Trophoblast cell (in vitro differentiated cells and primary cell): ENCODE measurements around the gene CTDSPL.

Source experiments
- DNase-seq, 2 donors: peaks; one replicate each; pipeline ENCODE4 v3.0.0-alpha.2; 2016
- H2AFZ ChIP-seq: 2 replicates; pipeline ENCODE4 v1.6.1; 2013; ENCODE audit warnings: low read length, moderate library complexity, mild to moderate bottlenecking; ENCODE audit not compliant: insufficient read depth, poor library complexity
- H2AK5ac ChIP-seq: 2 replicates; pipeline ENCODE4 v1.6.1; 2013; ENCODE audit warnings: mild to moderate bottlenecking, low read length
- H2BK120ac ChIP-seq: 2 replicates; pipeline ENCODE4 v1.6.1; 2013; ENCODE audit warnings: low read length, mild to moderate bottlenecking, moderate library complexity; ENCODE audit not compliant: insufficient read depth, poor library complexity
- H2BK12ac ChIP-seq: 2 replicates; pipeline ENCODE4 v1.6.1; 2013; ENCODE audit warnings: mild to moderate bottlenecking, low read length, moderate library complexity
- H2BK5ac ChIP-seq: 2 replicates; pipeline ENCODE4 v1.6.1; 2013; ENCODE audit warnings: low read length, low read depth, moderate library complexity, mild to moderate bottlenecking; ENCODE audit not compliant: poor library complexity
- H3K14ac ChIP-seq: 2 replicates; pipeline ENCODE4 v1.6.1; 2013; ENCODE audit warnings: mild to moderate bottlenecking, low read length
- H3K18ac ChIP-seq: 2 replicates; pipeline ENCODE4 v1.6.1; 2013; ENCODE audit warnings: mild to moderate bottlenecking, low read length
- H3K23ac ChIP-seq: 2 replicates; pipeline ENCODE4 v1.6.1; 2013; ENCODE audit warnings: low read length
- H3K27ac ChIP-seq: 2 replicates; pipeline ENCODE4 v1.5.1; 2013; ENCODE audit warnings: low read depth, mild to moderate bottlenecking, inconsistent platforms, low read length, moderate library complexity
- H3K27me3 ChIP-seq: 2 replicates; pipeline ENCODE4 v1.6.1; 2013; ENCODE audit warnings: inconsistent platforms, mild to moderate bottlenecking, low read length, moderate library complexity; ENCODE audit not compliant: insufficient read depth
- H3K36me3 ChIP-seq, 2 experiments: 1 replicate in 1 of 2; 2 replicates in 1 of 2; pipeline ENCODE4 v1.6.1; 2013; ENCODE audit warnings: low read length in 2 of 2, mild to moderate bottlenecking in 2 of 2, moderate library complexity in 1 of 2; ENCODE audit not compliant: insufficient read depth in 2 of 2, control insufficient read depth in 1 of 2
- H3K4ac ChIP-seq: 2 replicates; pipeline ENCODE4 v1.6.1; 2013; ENCODE audit warnings: low read depth, mild to moderate bottlenecking, low read length, moderate library complexity
- H3K4me1 ChIP-seq, 2 experiments: 1 replicate in 1 of 2; 2 replicates in 1 of 2; pipeline ENCODE4 v1.6.1; 2013; ENCODE audit warnings: low read length in 2 of 2, mild to moderate bottlenecking in 2 of 2, moderate library complexity in 1 of 2; ENCODE audit not compliant: insufficient read depth in 2 of 2, control insufficient read depth in 1 of 2
- H3K4me2 ChIP-seq: 2 replicates; pipeline ENCODE4 v1.6.1; 2013; ENCODE audit warnings: inconsistent platforms, mild to moderate bottlenecking, low read length, moderate library complexity
- H3K4me3 ChIP-seq: 2 replicates; pipeline ENCODE4 v1.5.1; 2013; ENCODE audit warnings: mild to moderate bottlenecking, low read depth, low read length, inconsistent platforms
- H3K79me1 ChIP-seq: one replicate; pipeline ENCODE4 v1.6.1; 2013; ENCODE audit warnings: low read length
- H3K79me2 ChIP-seq: 2 replicates; pipeline ENCODE4 v1.6.1; 2013; ENCODE audit warnings: low read length, mild to moderate bottlenecking; ENCODE audit not compliant: control insufficient read depth, insufficient read depth, poor library complexity
- H3K9ac ChIP-seq: 2 replicates; pipeline ENCODE4 v1.6.1; 2013; ENCODE audit warnings: mild to moderate bottlenecking, low read length
- H3K9me3 ChIP-seq: 2 replicates; pipeline ENCODE4 v1.6.1; 2013; ENCODE audit warnings: low read depth, mild to moderate bottlenecking, control low read depth, inconsistent platforms, low read length; ENCODE audit not compliant: insufficient read depth
- H4K12ac ChIP-seq: 2 replicates; pipeline ENCODE4 v1.6.1; 2013; ENCODE audit warnings: low read depth, mild to moderate bottlenecking, low read length, moderate library complexity
- H4K8ac ChIP-seq: 2 replicates; pipeline ENCODE4 v1.6.1; 2013; ENCODE audit warnings: low read depth, mild to moderate bottlenecking, low read length, moderate library complexity
- H4K91ac ChIP-seq: one replicate; pipeline ENCODE4 v1.6.1; 2013; ENCODE audit warnings: low read depth, mild to moderate bottlenecking, low read length, moderate library complexity
- WGBS: extraction: QIAGEN DNeasy Blood & Tissue Kit; methylation state at CpG from one replicate; pipeline ENCODE4 v1.1.7; 2013; ENCODE audit warnings: missing lambda C conversion rate; ENCODE audit not compliant: insufficient read length, insufficient coverage; ENCODE audit errors: extremely low coverage; 5-methylcytosine and 5-hydroxymethylcytosine counted together

The CTDSPL gene

DNA sequence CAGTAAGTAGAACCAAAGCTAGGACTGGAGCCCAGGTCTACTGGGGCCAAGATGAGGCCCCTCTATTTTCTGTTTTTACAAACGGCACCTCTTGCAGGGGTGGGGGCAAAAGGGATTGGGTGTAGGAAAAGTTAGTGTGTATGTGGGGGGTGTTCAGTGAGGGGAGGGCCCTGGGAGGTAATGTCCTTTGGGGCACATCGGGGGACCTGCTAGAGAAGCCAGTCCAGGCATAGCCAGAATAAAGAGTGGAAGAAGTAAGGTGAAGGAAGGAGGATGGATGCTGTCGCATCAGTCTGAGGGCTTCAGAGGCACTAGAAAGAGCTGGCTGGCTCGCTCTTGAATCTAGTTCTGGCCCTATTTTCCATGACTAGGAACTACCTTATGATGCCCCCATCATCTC lies 165.2 kb downstream of the CTDSPL start:
- no peak overlapping the region for H4K91ac ChIP-seq
- WGBS: no CpG with 5 or more reads among the region's 4 CpGs
- DNase-seq: no peak
- H4K8ac ChIP-seq: no peak overlapping the region
- no peak overlapping the region for H2BK120ac ChIP-seq
- H3K9me3 ChIP-seq: peaks cover 4% of the 10 kb centered on the region
- no peak overlapping the region for H3K4ac ChIP-seq
- no peak overlapping the region for H3K9ac ChIP-seq
- H3K4me2 ChIP-seq: no peak overlapping the region
- no peak overlapping the region for H3K4me3 ChIP-seq
- H3K18ac ChIP-seq: no peak overlapping the region
- no peak overlapping the region for H3K23ac ChIP-seq
- H2AK5ac ChIP-seq: no peak overlapping the region
- peaks cover 17% of the 10 kb centered on the region for H3K27me3 ChIP-seq
- no peak overlapping the region for H2AFZ ChIP-seq
- H3K79me1 ChIP-seq: peaks cover 8% of the 10 kb centered on the region
- H3K27ac ChIP-seq: no peak overlapping the region
- H4K12ac ChIP-seq: no peak overlapping the region
- no peaks in the 10 kb centered on the region for H3K36me3 ChIP-seq
- no peak overlapping the region for H2BK12ac ChIP-seq
- peaks cover 18 to 20% of the 10 kb centered on the region in 2 experiments for H3K4me1 ChIP-seq
- H2BK5ac ChIP-seq: no peak overlapping the region
- H3K14ac ChIP-seq: no peak overlapping the region
- H3K79me2 ChIP-seq: peaks cover 2% of the 10 kb centered on the region

- Histone ChIP-seq H2BK12ac (no peak overlapping the region), H2BK5ac (no peak overlapping the region), H4K12ac (no peak overlapping the region), H3K23ac (no peak overlapping the region), H3K79me1 (peaks cover 8% of the 10 kb centered on the region), H2BK120ac (no peak overlapping the region), H3K4me3 (no peak overlapping the region), H4K91ac (no peak overlapping the region), H3K4me1 (peaks cover 18 to 20% of the 10 kb centered on the region in 2 experiments), H3K14ac (no peak overlapping the region), H2AFZ (no peak overlapping the region), H3K4ac (no peak overlapping the region), H4K8ac (no peak overlapping the region), H3K4me2 (no peak overlapping the region), H2AK5ac (no peak overlapping the region), H3K79me2 (peaks cover 2% of the 10 kb centered on the region), H3K9me3 (peaks cover 4% of the 10 kb centered on the region), H3K27ac (no peak overlapping the region), H3K18ac (no peak overlapping the region), H3K36me3 (no peaks in the 10 kb centered on the region), H3K9ac (no peak overlapping the region), H3K27me3 (peaks cover 17% of the 10 kb centered on the region)
- DNase-seq: no peak
- no CpG with 5 or more reads among the region's 6 CpGs for WGBS
Measured at GRCh38 chr3:38027466-38028465, 166.1 kb downstream of the CTDSPL start.

- Histone ChIP-seq H3K4me3 (peak overlapping the region; percentile 70), H2AK5ac (no peak overlapping the region), H3K4me2 (peak overlapping the region; percentile 90), H2AFZ (no peak overlapping the region), H4K12ac (no peak overlapping the region), H3K79me1 (peaks cover 8% of the 10 kb centered on the region), H3K36me3 (no peaks in the 10 kb centered on the region), H3K4ac (no peak overlapping the region), H3K9me3 (peaks cover 4% of the 10 kb centered on the region), H2BK5ac (no peak overlapping the region), H4K91ac (no peak overlapping the region), H4K8ac (no peak overlapping the region), H3K18ac (no peak overlapping the region), H3K23ac (no peak overlapping the region), H3K27ac (no peak overlapping the region), H2BK12ac (no peak overlapping the region), H3K14ac (no peak overlapping the region), H3K9ac (no peak overlapping the region), H3K79me2 (peaks cover 2% of the 10 kb centered on the region), H3K27me3 (peaks cover 17% of the 10 kb centered on the region), H2BK120ac (no peak overlapping the region), H3K4me1 (peaks cover 16 to 18% of the 10 kb centered on the region in 2 experiments)
- DNase-seq: no peak
- WGBS: no CpG with 5 or more reads among the region's 45 CpGs
Measured at GRCh38 chr3:38028621-38029361, 167.1 kb downstream of the CTDSPL start.

DNA sequence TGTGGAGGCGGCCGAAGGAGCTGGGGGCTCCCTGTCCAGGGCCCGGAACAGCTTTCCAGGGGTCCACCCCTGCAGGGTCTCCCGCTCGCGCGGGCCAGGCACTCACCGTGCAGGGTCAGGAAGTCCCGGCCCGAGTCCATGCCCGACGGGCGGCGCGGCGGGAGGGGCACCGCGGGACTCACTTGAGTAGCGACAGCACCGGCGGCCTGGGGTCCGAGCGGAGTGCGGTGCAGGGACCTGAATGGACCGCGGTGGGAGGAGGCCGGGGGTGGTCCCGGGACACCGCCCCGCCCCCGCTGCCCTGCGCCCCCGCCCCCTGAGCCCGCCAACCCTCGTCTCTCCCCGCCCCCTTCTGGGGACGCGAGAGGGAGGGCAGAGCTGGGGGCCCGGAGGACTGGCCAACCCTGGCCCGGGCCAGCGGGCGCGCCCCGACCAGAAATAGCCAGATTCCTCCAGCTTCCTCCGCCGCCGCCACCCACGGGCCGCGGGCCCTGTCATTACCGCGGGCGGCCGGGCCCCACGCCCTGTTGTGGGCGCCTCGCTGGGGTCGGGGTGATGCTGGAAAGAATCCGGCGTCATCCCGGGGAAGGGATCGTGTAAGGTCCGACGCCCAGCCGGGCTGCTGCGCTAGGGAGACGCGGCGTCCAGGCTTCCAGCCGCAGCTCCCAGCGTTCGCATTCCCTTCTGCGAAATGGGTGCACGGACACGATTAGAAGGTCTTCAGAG lies 167.9 kb downstream of the CTDSPL start, which contains the start of gene PLCD1:
Gene PLCD1, minus strand, starts transcription at position 243 of the 726 bp plus-strand sequence. Its CDS starts 103 bp downstream, at position 140.
- no CpG with 5 or more reads among the region's 75 CpGs for WGBS
- H3K27ac ChIP-seq: no peak within 1 kb of the TSS

More for the DNA sequence above, 167.9 kb downstream of the CTDSPL start, which contains the start of gene PLCD1:
- H3K4me3 ChIP-seq: peak within 1 kb of the TSS; percentile 70
- peak within 1 kb of the TSS; percentile 67 for H3K18ac ChIP-seq
- peaks cover 4% of the 10 kb centered on the region for H3K9me3 ChIP-seq
- H4K91ac ChIP-seq: peak within 1 kb of the TSS; percentile 50
- peak within 1 kb of the TSS; percentile 90 for H3K4me2 ChIP-seq
- peak within 1 kb of the TSS; percentile 36 for H2AK5ac ChIP-seq
- H2BK120ac ChIP-seq: peak within 1 kb of the TSS; percentile 15
- peak within 1 kb of the TSS; percentile 15 for H3K4ac ChIP-seq
- H2BK5ac ChIP-seq: no peak within 1 kb of the TSS
- H3K14ac ChIP-seq: peak within 1 kb of the TSS; percentile 64
- H3K23ac ChIP-seq: no peak within 1 kb of the TSS
- H3K79me1 ChIP-seq: peaks cover 5% of the 10 kb centered on the region
- H2AFZ ChIP-seq: peak within 1 kb of the TSS; percentile 68
- peaks cover 2% of the 10 kb centered on the region for H3K79me2 ChIP-seq
- peak within 1 kb of the TSS; percentile 7 for H2BK12ac ChIP-seq
- H3K4me1 ChIP-seq: peaks cover 15 to 18% of the 10 kb centered on the region in 2 experiments
- H3K36me3 ChIP-seq: no peaks in the 10 kb centered on the region
- peak in 1 of 2 donors; percentile 32 for DNase-seq
- H4K12ac ChIP-seq: peak within 1 kb of the TSS; percentile 54
- H3K27me3 ChIP-seq: peaks cover 17% of the 10 kb centered on the region
- peak within 1 kb of the TSS; percentile 0 for H3K9ac ChIP-seq
- peak within 1 kb of the TSS; percentile 73 for H4K8ac ChIP-seq
